ENCODE results near the gene TXNDC2. TPM values are rescaled to one million over a fixed set of nuclear protein-coding genes. Genes with fewer than 3 reads are reported as not detected.
"Not testable (repeated sequence)": the region's sequence is repeated elsewhere in the genome, so short reads cannot be mapped to it uniquely, and the experiment has no call there.

TXNDC2 gene
- total RNA-seq, 1 donor from 2014 or later = not detected

DNA sequence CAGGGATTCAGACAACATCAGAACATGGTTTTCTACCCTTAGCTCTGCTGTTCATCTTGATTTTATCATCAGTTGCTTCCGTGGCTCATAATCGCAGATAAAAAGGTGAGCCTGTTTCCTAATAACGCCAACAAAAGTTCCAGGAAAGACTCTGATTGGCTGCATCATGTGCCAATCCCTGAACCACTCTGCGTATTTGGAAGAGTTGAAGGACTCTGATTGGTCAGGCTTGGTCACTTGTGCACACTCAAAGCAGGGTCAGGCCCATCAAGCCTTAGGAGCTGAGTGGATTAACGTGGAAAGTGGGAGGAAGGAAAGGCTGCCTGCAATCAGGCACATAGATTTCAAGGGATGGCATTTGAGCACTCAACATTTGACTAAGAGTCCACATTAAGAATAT, 11.4 kb downstream of the TXNDC2 start:
- Mint-ChIP-seq H3K4me1 (ENCODE audit: low read depth, unreplicated experiment) (peaks cover 6% of the 10 kb centered on the region), H3K27ac (ENCODE audit: unreplicated experiment) (no peak overlapping the region), H3K4me3 (ENCODE audit: unreplicated experiment) (no peak overlapping the region), H3K9me3 (ENCODE audit: unreplicated experiment) (no peaks in the 10 kb centered on the region), H3K36me3 (ENCODE audit: unreplicated experiment) (no peaks in the 10 kb centered on the region), H3K27me3 (ENCODE audit: unreplicated experiment) (peaks cover 2% of the 10 kb centered on the region)
- no peak for TF ChIP-seq CTCF (IDR thresholded peaks at IDR 0.05; ENCODE audit: partially characterized antibody, unreplicated experiment)
- no peak for DNase-seq

GRCh38 chr18:9897787-9898291, 12.1 kb downstream of the TXNDC2 start:
- H3K27ac Mint-ChIP-seq (ENCODE audit: unreplicated experiment); H3K36me3 Mint-ChIP-seq (ENCODE audit: unreplicated experiment); DNase-seq; H3K27me3 Mint-ChIP-seq (ENCODE audit: unreplicated experiment); H3K4me3 Mint-ChIP-seq (ENCODE audit: unreplicated experiment); H3K9me3 Mint-ChIP-seq (ENCODE audit: unreplicated experiment); H3K4me1 Mint-ChIP-seq (ENCODE audit: low read depth, unreplicated experiment): not testable (repeated sequence)

DNA sequence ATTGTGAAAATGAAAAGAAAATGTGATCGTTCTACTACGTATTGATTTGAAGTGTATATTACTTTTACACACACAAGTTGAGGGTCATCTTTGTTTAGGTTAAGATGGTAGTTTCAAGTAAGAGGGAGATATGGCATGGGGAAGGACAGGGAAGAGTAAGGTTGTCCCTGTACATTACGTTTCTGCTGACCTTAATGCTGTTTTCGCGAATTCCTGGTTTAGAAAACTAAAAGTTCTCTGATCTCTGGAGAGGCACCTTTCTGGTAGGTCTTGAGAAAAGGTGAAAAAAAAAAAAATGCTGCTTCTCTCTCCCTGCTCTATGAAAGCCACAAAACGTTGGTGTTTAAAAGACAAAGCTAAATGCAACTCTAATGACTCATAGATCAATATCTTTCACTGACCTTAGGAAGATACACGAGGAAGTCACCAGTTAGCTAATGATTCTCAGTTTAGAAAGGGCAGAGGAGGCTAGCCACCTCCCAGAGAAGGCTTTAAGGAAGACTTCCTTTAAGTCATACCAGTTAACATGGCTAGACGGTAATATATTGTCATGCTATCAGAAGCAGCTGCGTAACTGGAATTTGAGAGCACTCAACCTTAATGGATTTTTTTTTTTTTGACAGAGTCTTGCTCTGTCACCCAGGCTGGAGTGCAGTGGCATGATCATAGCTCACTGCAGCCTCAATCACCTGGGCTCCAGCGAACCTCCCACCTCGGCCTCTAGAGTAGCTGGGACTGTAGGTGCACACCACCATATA, 13.2 kb downstream of the TXNDC2 start:
- peaks cover 2% of the 10 kb centered on the region for H3K27me3 Mint-ChIP-seq (ENCODE audit: unreplicated experiment)
- H3K4me1 Mint-ChIP-seq (ENCODE audit: low read depth, unreplicated experiment) = peaks cover 9% of the 10 kb centered on the region
- no peak overlapping the region for H3K4me3 Mint-ChIP-seq (ENCODE audit: unreplicated experiment)
- DNase-seq = no peak
- H3K36me3 Mint-ChIP-seq (ENCODE audit: unreplicated experiment) = peaks cover 5% of the 10 kb centered on the region
- no peak for TF ChIP-seq CTCF (IDR thresholded peaks at IDR 0.05; ENCODE audit: partially characterized antibody, unreplicated experiment)
- peak overlapping the region; percentile 60 for H3K27ac Mint-ChIP-seq (ENCODE audit: unreplicated experiment)
- peaks cover 2% of the 10 kb centered on the region for H3K9me3 Mint-ChIP-seq (ENCODE audit: unreplicated experiment)

DNA sequence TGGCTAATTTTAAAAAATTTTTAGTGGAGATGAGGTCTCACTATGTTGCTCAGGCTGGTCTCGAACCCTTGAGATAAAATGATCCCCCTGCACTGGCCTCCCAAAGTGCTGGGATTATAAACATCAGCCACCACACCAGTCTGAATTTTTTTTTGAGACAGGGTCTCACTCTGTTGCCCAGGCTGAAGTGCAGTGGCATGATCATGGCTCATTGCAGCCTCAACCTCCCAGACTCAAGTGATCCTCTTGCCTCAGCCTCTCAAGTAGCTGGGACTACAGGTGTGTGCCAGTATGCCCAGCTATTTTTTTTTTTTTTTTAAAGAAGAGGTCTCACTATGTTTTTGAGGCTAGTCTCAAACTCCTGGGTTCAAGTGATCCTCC, 13.8 kb downstream of the TXNDC2 start:
- not testable (repeated sequence) for DNase-seq; H3K27me3 Mint-ChIP-seq (ENCODE audit: unreplicated experiment); H3K27ac Mint-ChIP-seq (ENCODE audit: unreplicated experiment); H3K9me3 Mint-ChIP-seq (ENCODE audit: unreplicated experiment); H3K4me1 Mint-ChIP-seq (ENCODE audit: low read depth, unreplicated experiment); H3K36me3 Mint-ChIP-seq (ENCODE audit: unreplicated experiment); H3K4me3 Mint-ChIP-seq (ENCODE audit: unreplicated experiment)

GRCh38 chr18:9900699-9901098, 14.9 kb downstream of the TXNDC2 start:
- Mint-ChIP-seq H3K27ac (ENCODE audit: unreplicated experiment) (no peak overlapping the region), H3K9me3 (ENCODE audit: unreplicated experiment) (peaks cover 2% of the 10 kb centered on the region), H3K4me3 (ENCODE audit: unreplicated experiment) (no peak overlapping the region), H3K4me1 (ENCODE audit: low read depth, unreplicated experiment) (peaks cover 9% of the 10 kb centered on the region), H3K27me3 (ENCODE audit: unreplicated experiment) (peaks cover 2% of the 10 kb centered on the region), H3K36me3 (ENCODE audit: unreplicated experiment) (peaks cover 5% of the 10 kb centered on the region)
- no peak for DNase-seq
- TF ChIP-seq CTCF (IDR thresholded peaks at IDR 0.05; ENCODE audit: partially characterized antibody, unreplicated experiment) = no peak

GRCh38 chr18:9901377-9901776, 15.6 kb downstream of the TXNDC2 start:
- TF ChIP-seq CTCF (IDR thresholded peaks at IDR 0.05; ENCODE audit: partially characterized antibody, unreplicated experiment) = no peak
- Mint-ChIP-seq H3K4me3 (ENCODE audit: unreplicated experiment) (no peak overlapping the region), H3K4me1 (ENCODE audit: low read depth, unreplicated experiment) (peaks cover 9% of the 10 kb centered on the region), H3K36me3 (ENCODE audit: unreplicated experiment) (peaks cover 5% of the 10 kb centered on the region), H3K27ac (ENCODE audit: unreplicated experiment) (no peak overlapping the region), H3K9me3 (ENCODE audit: unreplicated experiment) (peaks cover 2% of the 10 kb centered on the region), H3K27me3 (ENCODE audit: unreplicated experiment) (peaks cover 2% of the 10 kb centered on the region)
- DNase-seq = no peak

GRCh38 chr18:9902264-9902663, 16.5 kb downstream of the TXNDC2 start:
- not testable (repeated sequence) for DNase-seq; H3K9me3 Mint-ChIP-seq (ENCODE audit: unreplicated experiment); H3K27me3 Mint-ChIP-seq (ENCODE audit: unreplicated experiment); H3K4me3 Mint-ChIP-seq (ENCODE audit: unreplicated experiment); H3K27ac Mint-ChIP-seq (ENCODE audit: unreplicated experiment); H3K36me3 Mint-ChIP-seq (ENCODE audit: unreplicated experiment)
- H3K4me1 Mint-ChIP-seq (ENCODE audit: low read depth, unreplicated experiment) = peaks cover 12% of the 10 kb centered on the region

All from glutamatergic neuron (in vitro differentiated cells).